Measurements from ENCODE around the gene DOCK8.
"Not testable (repeated sequence)": the region's sequence is repeated elsewhere in the genome, so short reads cannot be mapped to it uniquely, and the experiment has no call there.

Gene DOCK8

DNA sequence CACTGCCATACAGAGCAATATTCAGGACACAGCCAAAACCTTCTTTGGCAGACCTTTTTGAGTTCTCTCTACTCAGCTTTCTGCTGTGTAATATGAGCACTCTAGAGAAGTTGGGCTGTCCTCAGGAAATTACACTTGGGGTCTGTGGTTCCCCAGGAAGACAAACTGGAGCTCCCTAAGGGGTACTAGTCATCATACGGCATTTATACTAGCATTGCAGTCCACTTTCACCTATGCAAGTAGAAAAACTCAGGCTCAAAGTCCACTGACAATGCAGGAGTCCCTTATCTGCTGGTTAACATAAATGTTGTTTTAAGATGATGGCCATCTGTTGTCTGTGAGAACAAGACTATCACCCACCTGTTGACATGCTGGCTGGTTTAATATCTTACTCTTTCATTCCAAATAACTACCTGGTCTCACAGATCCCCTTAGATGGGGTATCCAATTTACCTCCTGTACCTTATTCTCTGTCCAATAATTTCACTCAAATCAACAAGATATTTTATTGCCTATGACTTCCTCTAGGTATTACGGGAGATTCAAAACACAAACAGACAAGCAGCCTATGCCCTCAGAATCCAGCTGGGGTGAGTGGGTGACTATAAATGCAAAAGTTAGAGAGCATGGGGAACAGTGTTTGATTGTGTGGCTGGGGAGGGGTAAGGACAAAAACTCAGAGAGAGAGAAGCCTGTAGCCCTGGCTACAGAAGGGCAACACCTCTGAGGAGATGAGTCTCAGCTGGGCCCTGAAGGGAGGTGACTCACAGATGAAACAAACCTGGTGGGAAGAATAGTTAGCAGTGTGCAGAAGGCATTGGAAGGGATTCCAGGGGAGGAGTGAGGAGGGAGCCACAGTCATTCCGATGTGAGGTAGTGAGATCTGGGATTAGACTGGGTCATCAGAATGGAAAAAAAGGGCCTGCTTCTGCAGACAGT is 10.2 kb downstream of the DOCK8 start:
- no peak for DNase-seq (ENCODE audit: low read depth, low spot score)

DNA sequence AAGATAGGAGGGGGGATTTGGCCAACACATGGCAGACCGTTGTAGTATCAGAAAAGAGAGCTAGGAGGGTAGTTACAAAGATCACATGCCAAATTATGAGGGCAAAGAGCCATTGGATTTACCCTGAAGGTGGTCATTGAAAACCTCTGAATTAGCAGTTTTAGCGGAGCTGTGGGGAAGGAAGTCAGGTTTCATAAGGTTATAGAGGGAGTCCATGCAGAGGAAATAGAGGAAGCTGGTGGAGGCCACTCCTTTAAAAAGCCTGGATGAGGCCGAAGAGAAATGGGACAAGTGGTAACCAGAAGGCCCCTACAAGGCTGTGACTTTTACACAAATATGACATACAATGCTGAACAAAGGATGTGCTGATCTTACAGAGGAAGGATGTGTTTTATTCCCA is 13.2 kb downstream of the DOCK8 start:
- no peak for DNase-seq (ENCODE audit: low read depth, low spot score)

DNA sequence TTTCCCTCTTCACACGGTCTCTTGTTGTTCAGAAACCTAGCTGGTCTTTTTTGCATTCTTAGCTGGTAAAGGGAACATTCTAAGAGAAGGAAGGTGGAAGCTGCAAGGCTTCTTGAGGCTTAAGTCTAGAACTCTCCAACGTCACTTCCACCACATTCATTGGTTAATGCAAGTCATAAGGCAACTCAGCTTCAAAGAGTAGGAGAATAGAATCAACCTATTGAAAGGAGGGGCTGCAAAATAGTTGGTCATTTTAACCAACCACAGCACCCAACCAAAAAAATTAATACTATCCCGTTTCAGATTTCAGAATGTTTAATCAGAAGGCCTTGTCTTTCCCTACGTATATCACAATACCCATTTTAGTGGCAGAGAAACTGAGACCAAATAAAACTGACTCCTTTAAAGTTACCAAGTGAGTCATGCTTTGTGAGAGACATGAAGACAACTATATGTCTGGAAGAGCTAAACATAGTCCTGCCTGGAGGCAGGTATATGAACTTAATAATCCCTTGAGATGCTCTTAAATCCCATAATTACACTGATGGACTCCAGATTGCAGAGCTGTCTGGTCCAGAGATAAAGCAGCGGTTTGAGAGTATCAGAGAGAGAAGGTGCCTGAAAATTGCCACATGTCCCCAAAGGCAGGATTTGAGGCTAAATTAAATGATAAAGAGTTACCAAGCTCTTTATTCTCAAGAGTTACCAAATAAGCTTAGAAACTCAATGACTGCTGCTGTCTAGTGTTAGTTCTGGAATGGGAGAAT is 14.4 kb downstream of the DOCK8 start:
- no peak for DNase-seq (ENCODE audit: low read depth, low spot score)

DNA sequence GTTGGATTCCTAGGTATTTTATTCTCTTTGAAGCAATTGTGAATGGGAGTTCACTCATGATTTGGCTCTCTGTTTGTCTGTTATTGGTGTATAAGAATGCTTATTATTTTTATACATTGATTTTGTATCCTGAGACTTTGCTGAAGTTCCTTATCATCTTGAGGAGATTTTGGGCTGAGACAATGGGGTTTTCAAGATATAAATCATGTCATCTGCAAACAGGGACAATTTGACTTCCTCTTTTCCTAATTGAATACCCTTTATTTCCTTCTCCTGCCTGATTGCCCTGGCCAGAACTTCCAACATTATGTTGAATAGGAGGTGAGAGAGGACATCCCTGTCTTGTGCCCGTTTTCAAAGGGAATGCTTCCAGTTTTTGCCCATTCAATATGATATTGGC is 17.0 kb downstream of the DOCK8 start:
- DNase-seq (ENCODE audit: low read depth, low spot score), result not testable (repeated sequence)

DNA sequence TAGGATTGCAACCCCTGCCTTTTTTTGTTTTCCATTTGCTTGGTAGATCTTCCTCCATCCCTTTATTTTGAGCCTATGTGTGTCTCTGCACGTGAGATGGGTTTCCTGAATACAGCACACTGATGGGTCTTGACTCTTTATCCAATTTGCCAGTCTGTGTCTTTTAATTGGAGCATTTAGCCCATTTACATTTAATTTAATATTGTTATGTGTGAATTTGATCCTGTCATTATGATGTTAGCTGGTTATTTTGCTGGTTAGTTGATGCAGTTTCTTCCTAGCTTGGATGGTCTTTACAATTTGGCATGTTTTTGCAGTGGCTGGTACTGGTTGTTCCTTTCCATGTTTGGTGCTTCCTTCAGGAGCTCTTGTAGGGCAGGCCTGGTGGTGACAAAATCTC is 19.0 kb downstream of the DOCK8 start:
- not testable (repeated sequence) for DNase-seq (ENCODE audit: low read depth, low spot score)

DNA sequence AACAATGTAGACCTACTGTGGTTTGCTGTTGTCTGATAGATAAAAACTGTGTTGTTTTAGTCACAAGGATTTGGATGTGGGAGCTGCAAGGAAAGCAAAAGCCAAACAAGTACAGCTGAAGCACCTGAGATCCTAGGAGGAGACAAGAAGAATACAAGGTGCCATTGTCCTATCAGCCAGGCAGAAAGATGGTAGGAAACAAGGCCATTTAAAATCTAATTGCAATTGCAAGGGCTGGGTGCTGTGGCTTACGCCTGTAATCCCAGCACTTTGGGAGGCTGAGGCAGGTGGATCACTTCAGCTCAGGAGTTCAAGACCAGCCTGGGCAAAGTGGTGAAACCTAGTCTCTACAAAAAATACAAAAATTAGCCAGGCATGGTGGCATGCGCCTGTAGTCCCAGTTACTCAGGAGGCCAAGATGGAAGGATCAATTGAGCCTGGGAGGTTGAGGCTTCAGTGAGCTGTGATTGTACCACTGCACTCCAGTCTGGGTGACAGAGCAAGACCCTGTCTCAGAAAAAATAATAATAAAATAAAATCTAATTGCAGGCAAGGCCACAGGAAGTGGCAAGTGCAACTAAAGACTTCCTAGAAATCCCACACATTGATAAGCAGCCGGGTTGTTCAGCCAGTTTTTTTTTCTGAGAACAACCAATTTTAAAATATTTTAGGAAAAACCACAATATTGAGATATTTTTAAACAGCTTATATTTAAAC is 22.6 kb downstream of the DOCK8 start:
- DNase-seq (ENCODE audit: low read depth, low spot score), result no peak

DNA sequence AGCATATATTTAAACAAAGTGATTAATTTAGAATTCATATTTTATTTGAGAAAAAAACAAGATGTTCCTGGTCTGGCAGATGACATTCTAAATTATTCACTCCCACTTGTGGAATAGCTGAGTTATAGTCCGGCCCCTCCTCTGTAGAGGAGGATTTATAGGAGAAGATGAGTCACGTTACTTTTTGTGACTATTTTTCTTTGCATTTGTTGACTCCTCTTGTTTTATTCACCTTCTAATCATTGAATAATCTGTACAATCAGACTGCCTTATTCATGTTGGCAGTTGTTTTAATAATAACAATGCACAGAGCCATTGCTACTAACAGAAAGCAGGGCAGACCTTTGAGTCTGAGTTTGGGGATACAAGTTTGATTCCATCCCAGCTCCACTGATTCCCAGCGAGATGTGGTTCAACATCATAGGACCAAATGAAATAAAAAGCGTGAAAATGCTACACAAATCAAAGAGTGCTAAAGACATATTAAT is 23.2 kb downstream of the DOCK8 start:
- no peak for DNase-seq (ENCODE audit: low read depth, low spot score)

DNA sequence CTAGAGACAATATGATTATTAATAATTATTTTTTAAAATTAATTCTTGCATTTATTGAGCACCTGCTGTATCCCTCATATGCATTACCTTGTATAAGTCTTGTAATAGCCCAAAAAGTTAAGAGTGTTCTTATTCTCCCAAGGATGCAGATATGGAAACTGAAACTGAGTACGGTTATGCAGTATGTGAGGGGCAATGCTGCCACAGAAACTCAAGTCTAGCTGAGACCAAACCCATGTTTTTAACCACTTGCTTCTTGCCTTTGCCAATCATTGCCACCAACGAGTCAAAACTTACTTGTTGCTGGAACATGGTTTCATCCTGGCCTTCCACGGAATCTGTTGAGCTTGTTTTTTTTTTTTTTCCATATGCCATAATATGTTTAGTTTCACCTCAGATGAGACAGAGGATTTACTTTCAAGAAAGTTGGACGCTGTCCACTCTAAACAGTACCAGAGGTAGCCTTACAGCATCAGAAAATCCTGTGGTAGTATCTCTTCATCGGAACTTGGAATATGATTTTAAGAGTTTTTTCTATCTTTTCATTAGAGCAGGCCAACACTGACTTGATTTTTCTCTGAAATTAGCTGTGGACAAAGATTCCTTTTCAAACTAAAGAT is 27.9 kb downstream of the DOCK8 start:
- no peak for DNase-seq (ENCODE audit: low read depth, low spot score)

DNA sequence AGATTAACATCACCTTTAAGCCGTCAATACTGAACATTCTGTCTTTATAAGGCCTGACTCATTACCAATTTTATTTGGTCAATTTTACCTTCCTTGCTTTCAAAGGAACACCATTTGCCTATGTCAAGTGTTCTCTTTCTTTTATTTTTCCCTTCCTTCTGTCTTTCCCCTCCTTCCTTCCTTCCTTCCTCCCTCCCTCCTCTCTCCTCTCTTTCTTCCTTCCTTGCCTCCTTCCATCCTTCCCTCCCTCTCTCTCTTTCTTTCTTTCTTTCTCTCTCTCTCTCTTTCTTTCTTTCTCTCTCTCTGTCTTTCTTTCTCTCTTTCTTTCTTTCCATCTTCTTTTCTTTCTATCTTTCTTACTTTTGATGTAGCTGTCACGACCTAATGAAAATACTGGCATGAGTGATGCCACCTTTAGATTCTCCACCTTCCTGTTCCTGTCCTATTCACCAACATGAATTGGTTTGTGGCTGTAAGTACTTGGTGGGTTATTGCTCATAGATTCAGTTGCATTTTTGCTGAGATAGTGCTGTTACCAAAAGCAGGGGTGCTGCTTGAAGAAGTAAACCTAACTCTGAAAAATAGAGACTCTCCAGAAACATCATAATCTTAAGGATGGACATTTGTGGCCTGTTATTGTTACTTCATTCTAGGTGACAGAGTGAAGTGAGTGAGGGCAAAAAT is 33.8 kb downstream of the DOCK8 start:
- DNase-seq (ENCODE audit: low read depth, low spot score), result no peak

DNA sequence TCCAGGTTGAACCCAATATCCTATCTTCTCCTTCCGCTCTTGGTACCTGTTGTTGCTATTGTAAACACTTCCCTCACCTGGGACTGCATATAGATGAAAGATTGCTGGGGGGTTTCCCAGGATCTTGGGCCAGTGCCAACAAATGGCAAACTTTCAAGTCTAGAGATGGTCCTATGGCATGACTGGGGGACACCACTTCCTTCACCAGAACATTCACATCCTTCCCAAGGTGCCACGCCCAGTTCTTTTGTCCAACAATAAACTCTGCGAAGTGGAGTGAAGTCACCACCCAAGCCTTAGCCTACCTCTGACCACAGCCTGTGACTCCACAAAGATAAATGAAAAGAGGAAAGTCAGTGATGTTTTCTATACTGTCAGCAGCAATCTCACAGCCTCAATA is 34.4 kb downstream of the DOCK8 start:
- DNase-seq (ENCODE audit: low read depth, low spot score), result no peak

DNA sequence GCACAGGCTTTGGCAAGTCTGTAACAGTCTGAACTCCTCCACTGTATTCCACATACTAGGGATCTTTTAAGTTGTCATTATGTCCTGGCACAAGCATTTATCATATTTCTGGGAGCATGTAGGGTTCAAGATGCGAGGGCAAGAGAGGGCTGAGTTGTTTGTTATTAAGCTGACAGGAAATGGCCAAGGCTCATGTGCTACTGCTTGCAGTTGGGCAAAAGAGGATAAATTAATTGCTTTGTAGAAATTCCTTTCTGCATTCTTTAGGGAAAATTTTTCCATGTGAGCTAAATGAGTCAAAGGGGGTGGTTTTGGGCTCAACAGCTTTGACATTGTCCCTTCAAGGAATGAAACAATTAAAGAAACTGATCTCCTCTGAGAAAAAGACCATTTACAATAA is 35.4 kb downstream of the DOCK8 start:
- DNase-seq (ENCODE audit: low read depth, low spot score), result no peak

DNA sequence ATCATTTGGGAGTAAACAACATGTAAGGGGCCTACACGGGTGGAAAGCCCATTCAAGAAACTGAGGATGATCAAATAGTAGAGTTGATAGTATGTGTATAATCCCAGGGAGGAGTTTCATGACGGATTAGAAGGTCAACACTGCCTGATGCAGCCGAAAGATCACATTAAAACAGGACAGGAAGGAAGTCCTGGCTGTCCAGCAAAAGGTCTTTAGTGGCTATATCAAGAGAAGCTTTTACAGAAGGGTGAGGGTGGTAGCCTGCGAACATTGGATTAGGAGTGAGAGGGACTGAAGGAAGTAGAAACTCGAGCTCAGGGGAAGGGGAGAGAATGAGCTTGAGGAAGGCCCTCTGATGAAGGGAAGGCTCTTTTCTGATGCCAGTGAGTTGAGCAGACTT is 36.0 kb downstream of the DOCK8 start:
- no peak for DNase-seq (ENCODE audit: low read depth, low spot score)

DNA sequence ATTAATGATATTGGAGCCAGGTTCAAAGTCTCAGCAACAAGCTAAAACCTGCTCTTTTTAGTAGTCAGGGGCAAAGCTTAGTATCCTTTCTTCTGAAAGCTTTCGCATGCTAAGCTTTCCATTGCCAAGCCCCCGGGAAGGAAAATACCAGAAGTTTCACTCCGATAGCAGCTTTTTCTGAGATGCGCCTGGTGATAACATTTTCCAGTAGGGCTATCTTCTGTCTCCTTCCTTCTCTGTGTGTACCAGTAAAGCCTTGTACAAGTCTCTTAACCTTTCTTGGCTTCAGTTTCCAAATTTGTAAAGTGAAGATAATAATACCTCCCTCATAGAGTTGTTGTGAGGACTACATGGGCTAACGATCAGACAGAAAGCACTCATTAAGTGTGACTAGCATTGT is 36.7 kb downstream of the DOCK8 start:
- no peak for DNase-seq (ENCODE audit: low read depth, low spot score)

DNA sequence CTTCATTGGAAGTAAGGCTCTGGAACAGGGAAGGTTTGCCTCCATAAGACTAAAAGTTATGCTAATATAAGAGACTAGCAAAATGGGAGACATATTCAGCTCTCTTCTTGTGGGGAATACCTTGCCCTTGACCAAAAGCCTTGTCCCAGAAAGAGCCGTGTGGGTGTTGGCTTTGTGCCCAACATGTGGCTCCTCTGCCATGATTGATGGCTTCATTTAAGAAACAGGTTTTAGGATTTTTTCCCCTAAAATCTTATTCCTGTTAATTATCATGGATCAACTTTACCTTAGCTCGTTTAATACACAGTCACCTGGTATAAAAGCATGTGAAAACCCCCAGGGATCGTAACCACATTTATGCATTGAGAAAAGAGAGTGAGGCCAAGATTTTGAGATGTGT is 38.9 kb downstream of the DOCK8 start:
- DNase-seq (ENCODE audit: low read depth, low spot score), result no peak

DNA sequence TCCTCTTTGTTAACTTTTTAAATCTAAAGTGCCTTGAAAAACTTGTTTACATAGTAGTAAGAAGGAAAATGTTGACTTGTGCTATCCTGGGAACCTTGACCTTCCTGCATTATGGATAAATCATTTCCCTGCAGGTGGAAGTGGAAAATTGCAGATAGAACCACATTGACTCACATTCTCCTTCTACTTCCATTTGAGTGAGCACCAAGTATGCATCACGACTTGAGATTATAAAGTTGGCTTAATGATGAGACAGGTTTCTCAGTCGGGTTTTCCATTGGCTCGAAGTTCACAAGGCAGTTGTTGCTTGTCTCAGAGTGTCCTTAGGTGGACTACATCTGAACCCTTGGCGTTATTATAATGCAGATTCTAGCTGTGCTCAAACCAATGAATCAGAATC is 39.9 kb downstream of the DOCK8 start:
- no peak for DNase-seq (ENCODE audit: low read depth, low spot score)

DNA sequence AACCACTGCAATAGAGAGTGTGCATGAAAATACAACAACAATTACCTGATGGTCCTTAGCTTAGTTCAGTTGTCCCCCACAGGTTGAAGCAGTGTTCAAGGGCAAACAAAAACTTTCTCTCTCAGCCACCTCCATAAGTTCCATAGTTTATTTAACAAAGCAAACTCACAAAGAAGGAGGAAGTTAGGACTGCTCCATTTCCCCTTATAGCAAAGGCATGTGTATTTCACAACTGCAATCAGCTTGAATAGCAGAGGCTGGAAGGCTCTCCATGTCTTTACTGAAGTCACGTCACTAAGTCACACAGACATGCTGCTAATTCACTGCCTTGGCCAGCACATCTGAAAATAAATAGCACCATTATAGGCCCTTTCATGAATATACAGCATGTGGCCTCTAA is 43.3 kb downstream of the DOCK8 start:
- no peak for DNase-seq (ENCODE audit: low read depth, low spot score)

DNA sequence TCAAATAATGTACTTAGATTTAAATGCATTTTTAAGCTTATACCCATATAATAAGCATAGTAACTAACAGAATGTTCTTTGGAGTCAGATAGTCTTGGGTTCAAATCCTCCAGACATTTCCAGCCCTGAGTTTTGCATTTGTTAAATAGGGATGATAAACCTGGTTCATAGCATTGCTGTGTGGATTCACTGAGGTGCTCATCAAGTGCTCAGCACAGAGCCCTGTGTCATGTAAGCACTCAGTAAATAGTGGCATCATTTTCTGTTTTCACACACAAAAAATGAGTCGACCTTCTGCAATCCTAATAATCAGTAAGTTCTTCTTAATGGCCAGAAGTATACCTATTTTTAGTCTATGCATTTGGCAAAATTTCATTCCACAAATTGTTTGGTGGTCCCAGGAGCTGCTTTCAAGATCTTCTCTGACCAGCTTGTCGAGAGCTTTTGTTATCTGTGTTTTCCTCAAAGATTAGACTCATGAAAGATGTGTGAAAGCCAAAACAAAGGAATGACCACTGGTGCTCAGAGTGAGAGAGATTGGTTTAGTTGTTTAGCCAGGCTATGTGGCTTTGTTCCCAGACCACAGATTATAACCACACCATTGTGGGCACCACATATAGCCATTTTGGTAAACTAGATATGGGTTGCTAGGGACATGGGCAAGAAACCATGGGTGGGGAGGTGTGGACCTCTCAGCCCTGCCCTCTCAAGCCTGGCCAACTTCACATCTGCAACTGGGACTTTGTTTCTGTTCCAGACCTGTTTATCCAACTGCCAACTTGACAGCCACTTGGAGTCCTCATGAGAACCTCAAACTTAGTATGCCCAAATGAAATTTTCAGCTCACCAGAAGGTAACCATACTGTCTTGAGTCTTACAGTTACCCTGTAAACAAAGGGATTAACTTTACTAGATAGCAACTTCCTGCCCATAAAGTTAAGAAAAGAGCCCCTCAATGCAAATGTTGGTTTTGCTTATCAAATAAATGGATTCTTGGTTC is 45.0 kb downstream of the DOCK8 start:
- DNase-seq (ENCODE audit: low read depth, low spot score), result no peak

DNA sequence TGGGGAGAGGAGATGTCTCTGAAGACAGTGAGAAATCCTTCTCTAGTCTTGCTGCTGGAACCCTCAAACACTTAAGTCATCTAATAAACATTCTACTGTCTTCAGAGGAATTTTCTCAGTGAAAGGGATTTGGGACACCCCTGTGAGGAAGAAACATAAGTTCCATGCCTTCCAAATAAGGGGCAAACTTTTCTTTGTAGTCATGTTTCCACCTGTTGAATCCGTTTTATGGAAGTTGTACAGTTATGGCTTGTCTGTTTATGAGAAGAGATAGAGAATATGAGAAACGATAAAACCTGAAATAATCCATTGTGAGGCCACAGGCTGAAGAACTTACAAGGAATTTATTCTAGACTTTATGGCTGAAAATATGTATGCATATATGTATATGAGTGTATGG is 49.6 kb downstream of the DOCK8 start:
- DNase-seq (ENCODE audit: low read depth, low spot score), result no peak

DNA sequence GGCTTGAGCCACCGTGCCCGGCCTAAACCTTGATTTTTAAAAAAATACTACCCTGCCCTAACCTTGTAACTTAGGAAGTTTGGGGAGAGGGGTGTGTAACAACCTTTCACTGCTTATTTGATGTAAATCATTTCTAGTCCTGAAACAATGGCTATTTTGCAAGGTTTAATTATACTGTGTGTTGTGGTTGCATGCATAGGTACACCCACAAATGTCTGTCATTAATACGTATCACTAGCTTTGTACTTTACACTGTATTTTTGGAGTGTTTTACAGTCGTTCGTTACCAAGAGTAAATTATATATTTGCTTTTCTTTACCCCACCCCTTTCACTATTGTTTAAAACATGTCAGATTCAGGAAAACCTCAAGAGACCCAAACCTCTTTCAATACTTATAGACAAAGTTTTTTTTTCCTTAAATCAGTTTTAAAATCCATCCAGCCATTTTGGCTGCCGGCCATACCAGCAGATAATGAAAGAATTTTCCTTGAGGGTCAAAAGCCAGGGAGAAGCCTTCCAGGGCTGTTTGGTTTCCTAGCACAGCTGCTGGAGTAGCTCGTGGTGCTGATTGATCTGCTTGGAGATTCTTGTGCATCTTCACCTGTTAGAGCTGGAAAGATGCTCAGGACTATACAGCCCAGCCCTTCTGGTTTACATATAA is 50.7 kb downstream of the DOCK8 start:
- DNase-seq (ENCODE audit: low read depth, low spot score), result no peak
